HG03432 (cell line): Measurements from ENCODE around the gene APLP2.
"Not testable (repeated sequence)": the region's sequence is repeated elsewhere in the genome, so short reads cannot be mapped to it uniquely, and the experiment has no call there.

ENCODE experiments used
- ATAC-seq: cut with Tn5 transposase; IDR thresholded peaks from one replicate; pipeline ENCODE4 v1.9.1; 2021; ENCODE audit warnings: mild to moderate bottlenecking, moderate library complexity; ENCODE audit not compliant: unreplicated experiment

Gene APLP2

DNA sequence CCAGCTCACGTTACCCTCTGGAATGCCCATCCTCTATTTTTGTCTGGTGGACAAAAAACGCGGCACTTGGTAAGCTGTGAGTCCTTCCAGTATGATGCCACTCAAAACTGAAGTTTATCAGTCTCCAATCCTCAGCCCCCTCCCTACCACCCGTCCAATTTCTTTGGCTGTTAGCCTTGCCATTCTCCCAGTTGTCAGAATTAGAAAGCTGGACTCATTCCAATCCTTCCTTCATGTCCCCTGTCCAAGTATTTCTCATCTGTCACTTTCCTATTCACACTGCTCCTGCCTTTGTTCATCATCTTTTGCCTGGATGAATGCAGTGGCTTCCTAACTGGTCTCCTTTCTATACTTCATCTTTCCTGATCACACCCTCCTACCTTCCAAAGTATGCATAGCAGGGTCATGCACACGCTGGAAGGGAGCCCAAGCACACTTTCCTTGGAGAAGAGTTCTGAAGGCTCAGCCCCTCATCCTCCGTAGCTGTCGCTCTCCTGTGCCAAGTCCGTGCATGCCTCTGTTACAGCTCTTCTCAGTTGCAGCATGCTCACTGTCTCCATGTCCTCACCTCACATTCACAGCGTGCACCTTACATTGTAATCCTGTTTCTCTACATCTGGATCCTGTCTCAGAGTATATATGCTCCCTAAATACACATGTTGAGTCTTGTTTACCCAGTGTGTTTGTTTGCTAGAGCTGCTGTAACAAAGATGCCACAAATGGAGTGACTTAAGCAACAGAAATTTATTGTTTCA, 19.4 kb downstream of the APLP2 start:
- no peak for ATAC-seq

DNA sequence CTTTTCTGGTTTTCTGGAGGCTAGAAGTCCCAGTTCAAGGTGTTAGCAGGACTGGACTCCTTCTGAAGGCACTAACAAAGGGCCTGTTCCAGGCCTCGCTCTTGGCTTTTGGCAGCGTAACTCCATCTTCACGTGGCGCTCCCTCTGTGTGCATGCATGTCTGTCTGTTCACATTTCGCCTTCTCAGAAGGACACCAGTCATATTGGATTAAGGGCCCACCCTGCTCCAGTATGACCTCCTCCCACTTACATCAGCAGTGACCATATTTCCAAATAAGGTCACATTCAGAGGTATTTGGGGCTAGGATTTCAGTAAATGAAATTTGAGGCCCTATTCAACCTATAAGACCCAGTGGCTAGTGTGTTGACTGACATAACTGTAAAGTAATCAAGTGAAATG, 20.0 kb downstream of the APLP2 start:
- no peak for ATAC-seq

DNA sequence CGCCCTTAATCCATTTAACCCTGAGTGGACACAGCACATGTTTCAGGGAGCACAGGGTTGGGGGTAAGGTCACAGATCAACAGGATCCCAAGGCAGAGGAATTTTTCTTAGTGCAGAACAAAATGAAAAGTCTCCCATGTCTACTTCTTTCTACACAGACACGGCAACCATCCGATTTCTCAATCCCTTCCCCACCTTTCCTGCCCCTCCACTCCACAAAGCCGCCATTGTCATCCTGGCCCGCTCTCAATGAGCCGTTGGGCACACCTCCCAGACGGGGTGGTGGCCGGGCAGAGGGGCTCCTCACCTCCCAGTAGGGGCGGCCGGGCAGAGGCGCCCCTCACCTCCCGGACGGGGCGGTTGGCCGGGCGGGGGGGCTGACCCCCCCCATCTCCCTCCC, 20.8 kb downstream of the APLP2 start:
- not testable (repeated sequence) for ATAC-seq

DNA sequence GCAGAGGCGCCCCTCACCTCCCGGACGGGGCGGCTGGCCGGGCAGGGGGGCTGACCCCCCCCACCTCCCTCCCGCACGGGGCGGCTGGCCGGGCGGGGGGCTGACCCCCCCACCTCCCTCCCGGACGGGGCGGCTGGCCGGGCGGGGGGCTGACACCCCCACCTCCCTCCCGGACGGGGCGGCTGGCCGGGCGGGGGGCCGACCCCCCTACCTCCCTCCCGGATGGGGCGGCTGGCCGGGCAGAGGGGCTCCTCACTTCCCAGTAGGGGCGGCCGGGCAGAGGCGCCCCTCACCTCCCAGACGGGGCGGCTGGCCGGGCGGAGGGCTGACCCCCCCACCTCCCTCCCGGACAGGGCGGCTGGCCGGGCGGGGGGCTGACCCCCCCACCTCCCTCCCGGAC, 21.5 kb downstream of the APLP2 start:
- not testable (repeated sequence) for ATAC-seq

DNA sequence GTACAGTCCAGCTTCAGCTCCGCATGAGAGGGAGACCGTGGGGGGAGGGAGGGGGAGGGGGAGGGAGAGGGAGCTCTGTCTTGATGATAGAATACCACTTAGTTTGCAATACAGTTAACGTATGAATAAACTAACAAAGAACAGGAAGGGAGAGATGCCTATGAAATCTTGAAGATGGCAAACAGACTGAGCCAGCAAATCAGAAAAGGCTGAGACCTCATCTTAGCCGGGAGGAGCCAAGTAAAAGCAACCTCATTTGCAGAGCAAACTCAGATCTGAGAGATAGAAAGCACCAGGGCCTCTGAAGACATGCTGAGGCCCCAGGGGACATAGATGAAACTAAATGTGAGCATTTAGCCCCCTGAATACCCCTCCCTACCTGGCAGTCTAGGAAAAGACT, 23.0 kb downstream of the APLP2 start:
- no peak for ATAC-seq

DNA sequence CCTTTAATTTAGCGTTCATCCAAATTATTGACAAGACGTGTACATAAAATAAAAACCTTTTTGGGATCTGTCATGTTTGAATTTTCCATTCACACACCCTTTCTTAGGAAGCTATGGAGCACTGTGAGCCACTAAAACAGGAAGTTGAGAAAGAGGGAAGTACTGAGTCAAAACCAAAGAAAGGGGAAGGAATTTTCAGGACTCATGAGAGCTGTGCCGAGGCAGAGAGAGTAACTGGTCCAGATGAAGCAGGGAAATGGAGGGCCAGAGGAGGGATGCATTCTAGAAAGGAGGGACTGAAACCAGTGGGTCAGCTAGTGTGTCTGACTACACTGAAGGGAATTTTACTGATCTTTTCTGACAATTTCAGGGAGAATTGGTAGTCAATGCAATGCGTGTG, 24.9 kb downstream of the APLP2 start:
- ATAC-seq = no peak

DNA sequence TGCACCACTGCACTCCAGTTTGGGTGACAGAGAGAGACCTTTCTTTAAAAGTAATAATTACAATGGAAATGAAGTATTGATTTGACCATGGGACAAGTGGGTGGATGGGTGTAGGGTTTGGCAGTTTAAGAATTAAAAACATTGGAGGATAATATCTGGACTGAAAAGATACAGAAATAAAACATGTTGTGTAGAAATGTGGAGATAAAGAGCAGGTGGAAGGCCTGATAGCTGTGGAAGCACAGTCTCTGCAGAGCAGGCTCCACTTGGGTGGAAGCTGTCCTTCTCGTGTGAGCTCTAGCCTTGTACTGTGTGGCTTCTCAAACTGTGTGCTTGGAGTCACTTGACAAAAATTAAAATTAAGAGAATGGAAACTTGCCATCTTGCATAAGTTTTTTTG, 25.6 kb downstream of the APLP2 start:
- no peak for ATAC-seq

DNA sequence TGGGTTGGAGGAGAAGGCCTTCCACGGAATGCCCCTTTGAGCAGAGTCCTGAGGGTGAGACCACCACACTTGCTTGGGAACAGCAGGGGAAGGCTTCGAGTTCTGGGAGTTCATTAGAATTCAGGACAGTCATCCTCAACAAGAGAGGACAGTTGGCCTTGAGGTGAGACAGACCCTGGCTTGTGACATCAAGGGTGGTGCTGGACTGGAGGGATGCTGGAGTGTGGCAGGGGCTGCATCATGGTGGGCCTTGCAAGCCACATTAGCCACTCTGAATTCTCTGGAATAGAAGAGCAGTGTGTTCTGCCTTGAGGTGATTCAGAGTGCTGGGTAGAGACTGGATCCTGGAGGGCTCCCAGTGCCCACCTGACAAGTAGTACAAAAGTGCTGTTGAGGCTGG, 26.3 kb downstream of the APLP2 start:
- no peak for ATAC-seq

DNA sequence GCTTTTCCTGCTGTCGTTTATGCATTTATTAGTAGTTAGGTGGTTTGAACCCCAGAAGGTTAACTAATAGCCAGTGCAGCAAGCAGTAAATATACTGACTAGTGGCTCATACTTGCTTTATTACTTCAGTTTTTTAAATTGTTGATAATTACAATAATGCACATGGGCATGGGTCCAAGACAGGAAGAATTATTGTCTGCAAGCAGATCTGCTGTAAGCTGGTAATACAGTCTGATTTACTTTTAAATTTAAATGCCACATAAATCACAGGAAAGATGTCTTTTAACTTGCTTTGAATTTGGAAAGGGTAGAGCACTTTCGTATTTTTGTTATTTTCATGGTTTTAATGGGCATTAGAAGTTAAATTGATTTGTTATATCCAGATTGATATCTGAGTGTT, 27.1 kb downstream of the APLP2 start:
- no peak for ATAC-seq

DNA sequence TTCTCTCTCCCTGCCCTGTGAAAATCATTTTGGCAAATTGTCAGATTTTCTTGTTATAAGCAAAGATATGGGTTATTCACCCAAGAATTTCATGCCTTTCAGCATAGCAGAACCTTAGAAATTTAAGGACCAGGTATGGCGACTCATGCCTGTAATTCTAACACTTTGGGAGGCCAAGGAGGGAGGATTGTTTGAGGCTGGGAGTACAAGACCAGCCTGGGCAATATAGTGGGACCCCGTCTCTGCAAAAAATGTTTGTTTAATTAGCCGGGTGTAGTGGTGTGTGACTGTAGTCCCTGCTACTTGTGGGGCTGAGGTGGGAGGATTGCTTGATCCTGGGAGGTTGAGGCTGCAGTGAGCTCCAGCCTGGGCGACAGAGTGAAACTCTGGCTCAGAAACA, 27.6 kb downstream of the APLP2 start:
- ATAC-seq = no peak

DNA sequence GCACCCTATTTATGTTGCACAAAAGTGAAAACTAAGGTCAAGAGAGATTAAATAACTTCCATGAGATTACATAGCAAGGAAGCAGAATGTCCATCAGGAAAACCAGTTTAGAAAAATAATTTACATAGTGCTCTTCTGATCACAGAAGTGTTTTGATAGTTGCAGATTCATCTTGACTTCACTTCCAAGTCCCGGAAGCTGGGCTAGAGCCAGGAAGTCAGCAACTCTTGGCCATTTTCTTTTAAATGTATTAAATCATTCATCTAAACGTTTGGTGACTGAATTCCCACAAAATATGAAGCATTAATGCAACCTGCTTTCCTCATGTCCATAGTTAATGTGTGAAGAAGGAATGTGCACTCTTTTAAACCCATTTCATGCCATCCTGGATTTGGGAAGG, 29.7 kb downstream of the APLP2 start:
- ATAC-seq = no peak

DNA sequence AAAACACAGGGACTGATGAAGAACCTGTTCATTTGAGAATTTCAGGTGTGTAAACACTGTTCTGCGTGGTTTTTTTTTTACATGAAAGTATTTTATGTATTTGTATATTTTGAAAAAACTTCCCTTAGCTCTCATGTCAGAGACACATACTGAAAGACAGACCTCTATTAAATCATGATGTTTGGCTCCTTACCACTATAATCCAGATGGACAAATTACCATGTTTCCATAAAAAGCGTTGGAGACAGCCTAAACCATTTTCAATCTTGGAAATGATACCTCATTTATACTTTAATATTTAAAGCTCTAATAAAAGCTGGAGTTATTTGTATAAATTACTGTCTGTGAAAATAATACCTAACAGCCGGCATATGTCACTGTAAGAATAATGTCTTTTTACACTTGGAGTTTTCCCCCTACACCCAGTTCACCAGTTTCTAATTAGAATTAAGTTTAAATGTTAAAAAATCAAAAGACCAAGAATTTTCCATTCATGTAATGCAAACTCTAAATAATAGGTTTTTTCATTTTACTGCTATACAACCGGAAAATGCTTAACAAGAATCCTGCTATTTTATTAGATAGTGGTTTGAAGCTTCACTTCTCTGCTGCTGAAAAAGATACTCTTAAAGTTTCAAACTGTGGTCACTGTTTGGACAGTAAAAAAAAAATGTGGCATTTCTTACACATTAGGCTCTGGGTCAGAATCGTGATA, 30.8 kb downstream of the APLP2 start:
- ATAC-seq = no peak

DNA sequence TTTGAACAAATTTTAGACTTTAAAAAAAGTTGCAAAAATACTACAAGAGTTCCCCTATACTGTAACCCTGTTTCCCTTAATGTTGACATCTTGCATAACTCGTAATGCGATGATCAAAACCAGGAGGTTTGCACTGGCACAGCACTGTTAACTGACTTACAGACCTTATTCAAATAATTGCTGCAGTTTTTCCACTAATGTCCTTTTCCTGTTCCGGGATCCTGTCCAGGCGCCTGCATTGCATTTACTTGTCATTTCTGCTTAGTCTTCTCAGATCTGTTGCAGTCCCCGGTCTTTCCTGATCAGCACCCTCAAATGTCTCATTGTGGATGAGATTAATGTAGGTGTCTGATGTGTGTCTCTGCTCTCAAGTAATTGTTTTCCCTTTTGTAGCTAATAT, 32.0 kb downstream of the APLP2 start:
- ATAC-seq = no peak

DNA sequence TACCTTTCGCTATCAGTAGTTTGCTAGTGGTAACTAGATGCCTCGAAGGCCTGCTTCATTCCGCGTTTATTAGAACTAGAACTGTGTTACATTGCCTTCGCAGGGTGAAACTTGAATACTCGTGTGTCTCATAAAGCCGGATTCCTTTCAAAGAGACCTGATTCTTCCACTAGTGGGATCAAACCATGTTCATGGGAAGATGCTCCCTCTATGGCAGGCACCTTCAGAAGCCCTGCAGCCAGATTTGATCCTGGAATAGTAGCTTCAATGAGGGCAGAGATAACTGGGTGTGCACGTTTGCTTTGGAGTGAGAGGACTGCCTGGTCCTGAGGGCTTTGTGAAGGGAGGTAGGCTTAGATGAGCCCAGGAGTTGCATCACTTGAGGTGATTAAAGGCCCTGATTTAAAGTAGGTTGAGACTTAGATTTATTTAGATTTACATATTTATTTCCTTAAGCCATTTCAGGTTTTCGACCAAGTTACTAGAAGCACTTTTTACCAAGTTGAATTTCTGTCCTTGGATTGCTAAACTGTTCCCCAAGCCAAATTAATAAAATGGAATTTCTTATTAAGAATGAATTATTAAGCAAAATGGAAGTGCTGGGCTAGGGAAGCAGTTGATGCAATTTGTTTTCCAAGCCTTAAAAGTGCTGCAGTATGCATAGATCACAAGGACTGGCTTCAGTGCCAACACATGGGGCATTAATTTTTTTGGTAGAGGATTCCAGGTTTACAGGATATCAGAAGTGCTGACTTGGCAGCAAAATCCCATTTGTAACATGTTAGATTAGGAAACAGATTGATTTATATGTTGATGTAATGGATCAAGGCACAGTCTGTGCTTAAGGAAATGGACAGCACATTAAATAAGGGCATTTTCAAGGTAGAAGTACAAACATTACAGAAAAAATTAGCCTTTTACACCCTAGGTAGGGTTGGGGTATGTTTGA, 32.9 kb downstream of the APLP2 start:
- no peak for ATAC-seq

DNA sequence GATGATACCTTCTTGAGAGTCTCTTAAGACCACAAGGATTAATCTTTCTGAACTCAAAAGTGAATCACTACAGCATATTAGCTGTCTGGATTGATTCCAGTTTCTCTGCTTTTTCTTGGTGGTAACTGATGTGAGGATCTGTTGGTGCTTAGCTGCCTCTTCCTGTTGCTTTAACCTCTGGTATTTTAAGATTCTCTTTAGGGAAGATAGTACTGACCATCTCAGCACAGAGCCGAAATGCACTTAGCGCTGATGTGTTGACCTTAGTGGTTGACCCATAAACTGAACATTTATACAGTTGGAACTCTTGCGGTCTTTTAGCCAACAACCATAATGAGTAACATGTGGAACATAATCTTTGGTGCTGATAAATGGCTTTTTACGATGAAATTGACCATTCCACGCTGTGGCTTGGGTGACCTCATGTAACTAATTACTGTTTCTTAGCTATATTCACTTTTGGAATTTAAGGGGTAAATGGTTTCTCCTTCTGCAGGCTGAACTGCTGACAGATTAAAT, 33.7 kb downstream of the APLP2 start:
- no peak for ATAC-seq

DNA sequence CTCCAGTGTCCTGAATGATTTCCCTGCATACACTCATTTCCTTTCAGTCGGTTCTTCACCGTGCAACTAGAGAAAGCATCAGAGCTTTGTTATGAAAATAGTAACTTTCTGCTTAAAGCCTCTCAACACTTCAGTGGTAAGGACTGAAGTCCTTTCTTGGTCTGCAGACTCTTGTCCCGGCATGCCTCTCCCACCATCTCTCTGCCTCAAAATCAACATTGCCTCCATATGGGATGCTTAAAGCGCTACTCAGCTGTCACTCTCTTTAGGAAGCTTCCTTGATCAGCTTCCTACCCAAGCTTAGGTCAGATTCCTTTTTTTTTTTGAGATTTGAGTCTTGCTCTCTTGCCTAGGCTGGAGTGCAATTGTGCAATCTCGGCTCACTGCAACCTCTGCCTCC, 36.7 kb downstream of the APLP2 start:
- ATAC-seq = no peak

DNA sequence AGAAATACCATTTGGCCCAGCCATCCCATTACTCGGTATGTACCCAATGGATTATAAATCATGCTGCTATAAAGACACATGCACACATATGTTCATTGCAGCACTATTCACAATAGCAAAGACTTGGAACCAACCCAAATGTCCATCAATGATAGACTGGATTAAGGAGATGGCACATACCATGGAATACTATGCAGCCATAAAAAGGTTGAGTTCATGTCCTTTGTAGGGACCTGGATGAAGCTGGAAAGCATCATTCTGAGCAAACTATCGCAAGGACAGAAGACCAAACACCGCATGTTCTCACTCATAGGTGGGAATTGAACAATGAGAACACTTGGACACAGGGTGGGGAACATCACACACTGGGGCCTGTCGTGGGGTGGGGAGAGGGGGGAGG, 39.0 kb downstream of the APLP2 start:
- ATAC-seq = not testable (repeated sequence)

DNA sequence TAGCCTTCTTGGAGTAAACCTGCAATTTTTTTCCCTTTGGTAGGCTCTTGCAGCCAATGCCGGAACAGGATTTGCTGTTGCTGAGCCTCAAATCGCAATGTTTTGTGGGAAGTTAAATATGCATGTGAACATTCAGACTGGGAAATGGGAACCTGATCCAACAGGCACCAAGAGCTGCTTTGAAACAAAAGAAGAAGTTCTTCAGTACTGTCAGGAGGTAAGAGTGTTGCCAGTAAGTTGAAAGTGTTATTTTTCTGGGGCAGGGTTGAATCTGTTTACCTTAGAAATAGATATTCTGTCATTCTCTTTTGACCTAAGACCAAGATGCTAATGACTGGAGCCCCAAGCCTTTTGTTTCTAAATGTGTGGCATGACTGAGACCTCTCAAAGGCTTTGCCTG, 39.7 kb downstream of the APLP2 start:
- no peak for ATAC-seq

DNA sequence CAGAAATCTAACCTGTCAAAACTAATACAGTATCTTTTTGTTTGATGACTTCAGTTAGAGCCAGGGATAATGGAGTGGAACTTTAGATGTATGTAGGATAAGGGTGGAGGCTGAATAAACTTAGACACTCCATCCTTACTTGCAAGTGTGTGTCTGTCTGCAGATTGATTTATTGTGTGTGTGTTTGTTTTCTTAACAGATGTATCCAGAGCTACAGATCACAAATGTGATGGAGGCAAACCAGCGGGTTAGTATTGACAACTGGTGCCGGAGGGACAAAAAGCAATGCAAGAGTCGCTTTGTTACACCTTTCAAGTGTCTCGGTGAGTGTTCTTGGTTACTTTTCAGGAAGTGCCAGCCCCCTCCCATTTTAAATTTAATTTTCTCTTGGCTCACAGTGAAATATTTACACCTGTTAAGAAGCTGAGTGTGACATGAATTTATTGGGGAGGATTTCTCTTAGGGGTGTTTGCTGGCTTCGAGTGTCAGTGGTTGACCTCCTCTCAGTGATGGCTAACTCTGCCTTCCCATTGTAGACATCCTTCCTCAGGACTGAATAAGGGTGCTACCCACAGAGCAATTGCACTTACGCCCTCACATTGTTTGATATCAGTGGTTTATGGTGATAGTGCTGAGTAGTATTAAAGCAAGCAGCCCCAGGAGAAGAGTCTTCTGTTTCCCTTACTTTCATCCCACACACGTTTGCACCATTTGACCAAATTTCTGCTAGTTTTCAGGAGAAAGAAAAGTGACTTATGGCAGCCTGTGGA, 40.8 kb downstream of the APLP2 start:
- no peak for ATAC-seq

DNA sequence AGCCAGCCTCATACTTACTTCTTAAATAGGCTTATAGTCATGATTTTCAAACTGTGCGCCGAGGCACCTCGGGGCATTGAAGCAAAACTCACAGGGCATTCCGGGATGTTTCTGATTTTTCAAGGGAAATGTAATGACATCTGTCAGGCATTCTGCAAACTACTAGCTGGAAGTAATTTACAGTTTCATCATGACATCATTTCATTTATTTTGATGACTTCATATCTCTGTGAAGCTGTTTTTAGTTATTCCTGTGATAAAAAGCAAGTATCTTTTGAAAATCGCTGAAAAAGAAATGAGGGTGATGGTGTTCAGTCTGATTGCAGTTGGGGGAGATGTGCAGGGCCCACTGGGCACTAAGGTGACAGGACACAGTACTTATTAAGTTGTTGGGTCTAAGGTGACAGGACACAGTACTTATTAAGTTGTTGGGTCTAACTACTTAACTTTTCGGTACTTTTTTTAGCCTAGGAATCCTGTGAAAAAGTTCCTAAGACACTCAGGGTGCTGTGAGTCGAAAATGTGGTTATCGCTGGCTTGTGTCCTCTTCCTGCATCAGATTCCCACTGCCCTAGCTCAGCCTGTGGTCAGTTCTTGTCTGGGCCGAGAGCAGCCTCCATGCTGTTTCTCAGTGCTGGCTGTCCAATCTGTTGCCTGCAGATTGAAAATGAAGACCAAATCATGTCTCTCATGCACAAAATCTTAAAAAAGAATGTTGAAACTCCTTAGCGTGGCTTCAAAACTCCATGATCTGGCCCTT, 42.6 kb downstream of the APLP2 start:
- ATAC-seq = no peak
